Endodermal cell (in vitro differentiated cells): Measurements from ENCODE around the gene LHX3. TPM values are rescaled to one million over a fixed set of nuclear protein-coding genes. Genes with fewer than 3 reads are reported as not detected.
A peak's percentile ranks its signal among the peaks of the same experiment; 100 is the strongest.
"Not testable (repeated sequence)": the region's sequence is repeated elsewhere in the genome, so short reads cannot be mapped to it uniquely, and the experiment has no call there.

ENCODE experiments used
- DNase-seq: peaks from one replicate; pipeline ENCODE4 v3.0.0-alpha.2; 2017
- H3K27ac ChIP-seq: 2 replicates; pipeline ENCODE4 v1.5.1; 2013; ENCODE audit warnings: mild to moderate bottlenecking, low read depth, low read length, moderate library complexity
- H3K27me3 ChIP-seq: 2 replicates; pipeline ENCODE4 v1.6.1; 2013; ENCODE audit warnings: mild to moderate bottlenecking, low read length, moderate library complexity; ENCODE audit not compliant: insufficient read depth, control insufficient read depth, poor library complexity, severe bottlenecking
- H3K36me3 ChIP-seq: 2 replicates; pipeline ENCODE4 v1.7.0; 2013; ENCODE audit warnings: mild to moderate bottlenecking, low read length, moderate library complexity; ENCODE audit not compliant: control insufficient read depth, insufficient read depth
- H3K4me1 ChIP-seq: one replicate; pipeline ENCODE4 v1.7.0; 2013; ENCODE audit warnings: low read length; ENCODE audit not compliant: control insufficient read depth, insufficient read depth
- H3K4me3 ChIP-seq: 2 replicates; pipeline ENCODE4 v1.5.1; 2013; ENCODE audit warnings: mild to moderate bottlenecking, low read length, moderate library complexity
- H3K9ac ChIP-seq: 2 replicates; pipeline ENCODE4 v1.6.1; 2013; ENCODE audit warnings: mild to moderate bottlenecking, low read length, moderate library complexity; ENCODE audit not compliant: poor library complexity, severe bottlenecking; ENCODE audit errors: extremely low read depth
- H3K9me3 ChIP-seq: 2 replicates; pipeline ENCODE4 v1.6.1; 2013; ENCODE audit warnings: mild to moderate bottlenecking, low read length, moderate library complexity; ENCODE audit not compliant: control insufficient read depth
- H3K27ac Mint-ChIP-seq: 2 replicates; pipeline ENCODE4 v1.8.0; 2020; ENCODE audit warnings: mixed read lengths
- H3K27me3 Mint-ChIP-seq: 2 replicates; pipeline ENCODE4 v1.8.0; 2021; ENCODE audit warnings: mild to moderate bottlenecking, mixed read lengths; ENCODE audit not compliant: insufficient read depth
- H3K36me3 Mint-ChIP-seq: 2 replicates; pipeline ENCODE4 v1.8.0; 2020; ENCODE audit warnings: low read depth, mixed read lengths
- H3K4me1 Mint-ChIP-seq: 2 replicates; pipeline ENCODE4 v1.8.0; 2020; ENCODE audit warnings: mixed read lengths
- H3K4me3 Mint-ChIP-seq: 2 replicates; pipeline ENCODE4 v1.8.0; 2020; ENCODE audit warnings: mild to moderate bottlenecking, moderate library complexity, mixed read lengths
- H3K9me3 Mint-ChIP-seq: 2 replicates; pipeline ENCODE4 v1.8.0; 2020; ENCODE audit warnings: mild to moderate bottlenecking, mixed read lengths
- WGBS, 2 experiments: methylation state at CpG; one replicate each; pipeline versions ENCODE4 v1.1.5 to v1.1.7; 2013; ENCODE audit warnings: missing lambda C conversion rate in 2 of 2, mixed read lengths in 1 of 2; ENCODE audit not compliant: insufficient coverage in 1 of 2, insufficient read length in 1 of 2; 5-methylcytosine and 5-hydroxymethylcytosine counted together
- total RNA-seq, 2 donors: library from RNA; stranded (reverse); fragmentation: NEBNext Ultra II Directional in 1 of 2; extraction: Animal tissue kit (Norgen Biotek cat#: 25700) in 1 of 2; gene quantifications; 2 replicates in 1 of 2; 3 replicates in 1 of 2; pipeline ENCODE4 v1.2.1, GENCODE V29; 2021
- TF ChIP-seq, protein P1 (sequence below): fragments of 200-600 bp; sonication (generic); conservative IDR thresholded peaks from 2 replicates; pipeline ENCODE4 v1.5.0; 2021; ENCODE audit warnings: antibody characterized with exemption, mild to moderate bottlenecking

The LHX3 gene
- total RNA-seq, 2 donors from 2014 or later = not detected

DNA sequence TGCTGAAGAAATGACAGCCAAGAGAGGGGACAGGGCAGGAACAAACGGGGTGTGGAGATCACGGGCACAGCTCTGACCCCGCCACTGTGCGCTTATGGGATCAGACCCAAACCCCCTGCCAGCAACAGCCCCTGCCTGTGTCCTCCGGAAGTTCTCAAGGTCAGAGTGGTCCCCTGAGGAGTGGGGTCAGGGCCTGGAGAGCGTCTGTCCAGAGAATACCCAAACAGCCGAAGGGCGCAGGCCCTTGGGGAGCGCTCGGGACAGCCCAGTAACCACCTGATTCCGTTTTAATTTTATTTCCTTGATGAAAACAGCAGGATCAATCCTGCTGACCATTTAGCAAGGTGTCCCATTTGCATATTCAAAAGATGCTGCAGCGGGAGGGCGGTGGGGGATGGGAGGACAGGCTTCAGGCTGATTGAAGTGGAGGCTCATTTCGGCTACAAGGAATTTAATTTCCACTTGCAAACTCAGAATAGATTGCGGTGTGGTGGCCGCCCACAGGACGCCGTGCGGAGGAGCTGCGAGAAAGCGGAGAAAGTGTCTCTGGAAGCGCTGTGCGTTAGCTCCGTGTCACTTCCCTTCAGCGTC is 53.6 kb downstream of the LHX3 start:
- Histone ChIP-seq H3K36me3 (no peaks in the 10 kb centered on the region), H3K9me3 (no peaks in the 10 kb centered on the region), H3K4me1 (no peaks in the 10 kb centered on the region), H3K4me3 (no peak overlapping the region), H3K9ac (no peak overlapping the region), H3K27ac (no peak overlapping the region), H3K27me3 (no peaks in the 10 kb centered on the region)
- no peaks in the 10 kb centered on the region for H3K27me3 Mint-ChIP-seq
- H3K36me3 Mint-ChIP-seq = no peaks in the 10 kb centered on the region
- H3K4me1 Mint-ChIP-seq = peaks cover 6% of the 10 kb centered on the region
- TF ChIP-seq, protein P1, sequence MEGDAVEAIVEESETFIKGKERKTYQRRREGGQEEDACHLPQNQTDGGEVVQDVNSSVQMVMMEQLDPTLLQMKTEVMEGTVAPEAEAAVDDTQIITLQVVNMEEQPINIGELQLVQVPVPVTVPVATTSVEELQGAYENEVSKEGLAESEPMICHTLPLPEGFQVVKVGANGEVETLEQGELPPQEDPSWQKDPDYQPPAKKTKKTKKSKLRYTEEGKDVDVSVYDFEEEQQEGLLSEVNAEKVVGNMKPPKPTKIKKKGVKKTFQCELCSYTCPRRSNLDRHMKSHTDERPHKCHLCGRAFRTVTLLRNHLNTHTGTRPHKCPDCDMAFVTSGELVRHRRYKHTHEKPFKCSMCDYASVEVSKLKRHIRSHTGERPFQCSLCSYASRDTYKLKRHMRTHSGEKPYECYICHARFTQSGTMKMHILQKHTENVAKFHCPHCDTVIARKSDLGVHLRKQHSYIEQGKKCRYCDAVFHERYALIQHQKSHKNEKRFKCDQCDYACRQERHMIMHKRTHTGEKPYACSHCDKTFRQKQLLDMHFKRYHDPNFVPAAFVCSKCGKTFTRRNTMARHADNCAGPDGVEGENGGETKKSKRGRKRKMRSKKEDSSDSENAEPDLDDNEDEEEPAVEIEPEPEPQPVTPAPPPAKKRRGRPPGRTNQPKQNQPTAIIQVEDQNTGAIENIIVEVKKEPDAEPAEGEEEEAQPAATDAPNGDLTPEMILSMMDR = no peak
- no peak overlapping the region for H3K27ac Mint-ChIP-seq
- DNase-seq = peak; percentile 84
- no peaks in the 10 kb centered on the region for H3K9me3 Mint-ChIP-seq
- H3K4me3 Mint-ChIP-seq = no peak overlapping the region
- WGBS, 2 experiments = 36 to 46% methylated on average over 15 to 25 of the region's 25 CpGs

DNA sequence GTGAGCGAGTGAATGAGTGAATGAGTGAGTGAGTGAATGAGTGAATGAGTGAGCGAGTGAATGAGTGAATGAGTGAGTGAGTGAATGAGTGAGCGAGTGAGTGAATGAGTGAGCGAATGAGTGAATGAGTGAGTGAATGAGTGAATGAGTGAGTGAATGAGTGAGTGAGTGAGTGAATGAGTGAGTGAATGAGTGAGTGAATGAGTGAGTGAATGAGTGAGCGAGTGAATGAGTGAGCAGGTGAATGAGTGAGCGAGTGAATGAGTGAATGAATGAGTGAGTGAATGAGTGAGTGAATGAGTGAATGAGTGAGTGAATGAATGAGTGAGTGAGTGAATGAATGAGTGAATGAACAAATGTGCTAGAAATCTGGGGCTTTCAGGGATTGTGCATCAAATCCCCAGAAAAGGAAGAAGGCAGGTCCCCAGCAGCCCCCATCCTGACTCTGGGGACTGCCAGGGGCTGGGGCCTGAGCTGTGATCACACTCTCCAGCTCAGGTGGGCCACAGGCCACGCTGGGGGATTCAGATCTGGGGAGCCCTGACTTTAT is 54.2 kb downstream of the LHX3 start:
- not testable (repeated sequence) for H3K27me3 ChIP-seq, H3K9ac ChIP-seq, H3K9me3 Mint-ChIP-seq, H3K4me1 ChIP-seq, DNase-seq, H3K4me3 Mint-ChIP-seq, H3K9me3 ChIP-seq, H3K27ac ChIP-seq, H3K36me3 ChIP-seq, H3K4me1 Mint-ChIP-seq, H3K36me3 Mint-ChIP-seq, H3K27me3 Mint-ChIP-seq, H3K4me3 ChIP-seq, H3K27ac Mint-ChIP-seq
- 85 to 92% methylated on average over 6 to 7 of the region's 7 CpGs for WGBS, 2 experiments

DNA sequence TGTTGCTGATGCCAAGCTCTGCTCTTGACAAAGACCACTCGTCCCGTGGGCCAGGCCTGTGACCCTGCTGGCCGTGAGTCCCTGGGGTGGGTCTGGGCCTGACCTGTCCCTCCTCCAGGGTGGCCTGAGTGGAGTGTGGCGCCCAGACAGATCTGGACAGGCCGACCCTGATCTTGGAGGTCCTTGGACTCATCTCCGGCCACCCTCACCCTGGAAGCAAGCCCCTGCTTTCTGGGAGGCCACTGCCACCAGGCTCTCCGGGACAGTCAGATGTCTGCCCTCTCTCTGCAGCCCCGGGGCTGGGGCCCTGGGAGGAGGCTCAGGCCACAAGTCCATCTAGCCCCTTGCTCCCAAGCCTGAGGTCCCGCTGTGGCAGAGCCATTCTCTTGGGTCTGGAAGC is 55.1 kb downstream of the LHX3 start:
- Histone ChIP-seq H3K27ac (no peak overlapping the region), H3K27me3 (no peaks in the 10 kb centered on the region), H3K4me3 (no peak overlapping the region), H3K36me3 (no peaks in the 10 kb centered on the region), H3K9ac (no peak overlapping the region), H3K9me3 (no peaks in the 10 kb centered on the region), H3K4me1 (no peaks in the 10 kb centered on the region)
- 89 to 92% methylated on average over 7 to 9 of the region's 9 CpGs for WGBS, 2 experiments
- H3K27me3 Mint-ChIP-seq = no peaks in the 10 kb centered on the region
- H3K4me3 Mint-ChIP-seq = no peak overlapping the region
- TF ChIP-seq, protein P1 = no peak
- DNase-seq = peak; percentile 34
- no peaks in the 10 kb centered on the region for H3K36me3 Mint-ChIP-seq
- H3K27ac Mint-ChIP-seq = no peak overlapping the region
- H3K4me1 Mint-ChIP-seq = peaks cover 6% of the 10 kb centered on the region
- no peaks in the 10 kb centered on the region for H3K9me3 Mint-ChIP-seq

DNA sequence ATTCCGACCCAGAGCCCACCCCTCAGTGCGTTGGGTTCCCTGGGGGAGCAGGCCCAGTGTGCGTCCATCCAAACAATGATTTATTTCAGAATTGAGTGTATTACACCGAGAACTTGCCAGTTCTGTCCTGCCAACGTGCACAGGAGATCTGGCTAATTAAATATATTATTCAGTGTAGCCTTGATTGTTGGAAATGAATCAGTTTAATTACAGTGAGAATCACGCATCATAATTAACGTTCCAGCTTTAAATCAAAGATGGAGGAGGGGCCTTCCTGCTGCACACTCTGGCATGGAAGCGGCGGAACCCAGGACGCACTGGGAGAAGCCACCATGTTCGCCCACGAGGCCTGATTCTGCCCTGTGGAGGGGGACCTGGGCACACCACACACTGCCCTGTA is 55.6 kb downstream of the LHX3 start:
- H3K27ac Mint-ChIP-seq = no peak overlapping the region
- Histone ChIP-seq H3K36me3 (no peaks in the 10 kb centered on the region), H3K4me3 (no peak overlapping the region), H3K9ac (no peak overlapping the region), H3K9me3 (no peaks in the 10 kb centered on the region), H3K4me1 (no peaks in the 10 kb centered on the region), H3K27ac (no peak overlapping the region), H3K27me3 (no peaks in the 10 kb centered on the region)
- H3K4me3 Mint-ChIP-seq = no peak overlapping the region
- no peaks in the 10 kb centered on the region for H3K36me3 Mint-ChIP-seq
- peaks cover 6% of the 10 kb centered on the region for H3K4me1 Mint-ChIP-seq
- no peak for DNase-seq
- 87 to 95% methylated on average over 9 to 12 of the region's 12 CpGs for WGBS, 2 experiments
- H3K27me3 Mint-ChIP-seq = no peaks in the 10 kb centered on the region
- H3K9me3 Mint-ChIP-seq = no peaks in the 10 kb centered on the region
- TF ChIP-seq, protein P1 = no peak
